Naive thymus-derived CD4-positive, alpha-beta T cell (primary cell): ENCODE data around the gene IGFBP4. TPM values are rescaled to one million over a fixed set of nuclear protein-coding genes. Genes with fewer than 3 reads are reported as not detected.
A peak's percentile ranks its signal among the peaks of the same experiment; 100 is the strongest.

ENCODE experiments used
- ATAC-seq: fragments of 150-1000 bp; cut with Tn5 transposase; 2 replicates; pipeline ENCODE4 v1.10.0; 2021; ENCODE audit warnings: mild to moderate bottlenecking, moderate library complexity
- CTCF ChIA-PET: fragments of 350-600 bp; sonication (Branson Sonifier 250); formaldehyde crosslinking; loops from one replicate; lab custom pipeline; 2021; ENCODE audit warnings: antibody characterized with exemption; lab: Charles Lee
- POLR2A ChIA-PET: fragments of 350-600 bp; sonication (Branson Sonifier 250); formaldehyde crosslinking; loops from one replicate; lab custom pipeline; 2021; ENCODE audit warnings: antibody characterized with exemption, inconsistent platforms; lab: Charles Lee
- DNase-seq, 9 donors: peaks; one replicate each; pipeline versions ENCODE4 v3.0.0 to v3.0.0-alpha.2; 2020 to 2022; ENCODE audit warnings: mixed read lengths in 1 of 9
- H3K27ac ChIP-seq: one replicate; pipeline ENCODE4 v1.7.0; 2013; ENCODE audit warnings: mild to moderate bottlenecking, low read depth, low read length, moderate library complexity
- H3K27me3 ChIP-seq, 2 donors: one replicate each; pipeline ENCODE4 v1.7.0; 2013; ENCODE audit warnings: low read length in 2 of 2, mild to moderate bottlenecking in 2 of 2, moderate library complexity in 2 of 2; ENCODE audit not compliant: control insufficient read depth in 2 of 2, insufficient read depth in 2 of 2
- H3K36me3 ChIP-seq, 3 experiments: 1 replicate in 2 of 3; 2 replicates in 1 of 3; pipeline ENCODE4 v1.7.0; 2013; ENCODE audit warnings: low read length in 3 of 3, mild to moderate bottlenecking in 3 of 3, moderate library complexity in 1 of 3; ENCODE audit not compliant: insufficient read depth in 3 of 3, control insufficient read depth in 2 of 3
- H3K4me1 ChIP-seq, 2 donors: one replicate each; pipeline ENCODE4 v1.7.0; 2013; ENCODE audit warnings: low read length in 2 of 2, mild to moderate bottlenecking in 2 of 2, moderate library complexity in 1 of 2; ENCODE audit not compliant: control insufficient read depth in 2 of 2, insufficient read depth in 2 of 2
- H3K4me3 ChIP-seq: 2 replicates; pipeline ENCODE4 v1.7.0; 2013; ENCODE audit warnings: mild to moderate bottlenecking, low read length
- H3K9me3 ChIP-seq, 3 experiments: 1 replicate in 2 of 3; 2 replicates in 1 of 3; pipeline ENCODE4 v1.7.0; 2013; ENCODE audit warnings: low read length in 3 of 3; ENCODE audit not compliant: control insufficient read depth in 2 of 3
- H3K27ac Mint-ChIP-seq, 9 donors: one replicate each; pipeline ENCODE4 v1.8.0; 2020 to 2022; ENCODE audit warnings: mixed read lengths in 9 of 9, mild to moderate bottlenecking in 8 of 9, moderate library complexity in 5 of 9, inconsistent platforms in 2 of 9
- H3K27me3 Mint-ChIP-seq, 5 donors: one replicate each; pipeline ENCODE4 v1.8.0; 2021 to 2022; ENCODE audit warnings: mixed read lengths in 5 of 5, mild to moderate bottlenecking in 1 of 5
- H3K36me3 Mint-ChIP-seq, 5 donors: one replicate each; pipeline ENCODE4 v1.8.0; 2020 to 2022; ENCODE audit warnings: mixed read lengths in 5 of 5, mild to moderate bottlenecking in 3 of 5, inconsistent platforms in 1 of 5
- H3K4me1 Mint-ChIP-seq, 7 donors: one replicate each; pipeline ENCODE4 v1.8.0; 2020 to 2022; ENCODE audit warnings: mixed read lengths in 7 of 7, mild to moderate bottlenecking in 3 of 7, inconsistent platforms in 1 of 7
- H3K4me3 Mint-ChIP-seq, 10 donors: one replicate each; pipeline ENCODE4 v1.8.0; 2020 to 2022; ENCODE audit warnings: mild to moderate bottlenecking in 10 of 10, mixed read lengths in 10 of 10, moderate library complexity in 6 of 10, inconsistent platforms in 2 of 10
- H3K9me3 Mint-ChIP-seq, 11 donors: one replicate each; pipeline ENCODE4 v1.8.0; 2020 to 2022; ENCODE audit warnings: mixed read lengths in 11 of 11, mild to moderate bottlenecking in 4 of 11, inconsistent platforms in 1 of 11, moderate library complexity in 1 of 11
- intact Hi-C, 2 donors: fragments of 100-400 bp; cut with micrococcal nuclease; formaldehyde crosslinking; loops; one replicate each; pipeline ENCODE4 v1.15.1; 2023
- polyA plus RNA-seq, 2 donors: library from polyadenylated mRNA; unstranded; fragments of 300-500 nt; fragmentation: Illumina TruSeq; gene quantifications; one replicate each; pipeline ENCODE4 v1.2.3, GENCODE V29; 2021
- total RNA-seq, 6 experiments: library from RNA in 5 of 6; stranded (reverse) in 5 of 6; gene quantifications; 1 replicate in 5 of 6; 2 replicates in 1 of 6; pipeline ENCODE4 v1.2.3 and lab custom pipeline; 2021 to 2026

The IGFBP4 gene
- total and polyA plus RNA-seq, 7 experiments from 2014 or later: 0.45 to 116 (median 1.8) TPM

- no peak overlapping the region for H3K4me3 Mint-ChIP-seq
- POLR2A ChIA-PET: no interaction called here
Measured at GRCh38 chr17:40464392-40464855, 21.2 kb downstream of the IGFBP4 start.

GRCh38 chr17:40466298-40466971 is 23.2 kb downstream of the IGFBP4 start:
- no peak overlapping the region for H3K4me3 Mint-ChIP-seq
- no peaks in the 10 kb centered on the region for H3K9me3 Mint-ChIP-seq
- peak overlapping the region in 2 of 9 donors; percentile 18 to 51 for H3K27ac Mint-ChIP-seq
- Histone ChIP-seq H3K27me3 (no peaks in the 10 kb centered on the region), H3K9me3 (no peaks in the 10 kb centered on the region), H3K36me3 (no peaks in the 10 kb centered on the region), H3K4me3 (no peak overlapping the region), H3K4me1 (no peaks in the 10 kb centered on the region), H3K27ac (no peak overlapping the region)
- no peak for ATAC-seq
- peaks cover 0 to 2% (median 0%) of the 10 kb centered on the region in 5 donors for H3K36me3 Mint-ChIP-seq
- ChIA-PET POLR2A (no interaction called here), CTCF (no interaction called here)
- DNase-seq: no peak
- peaks cover 0 to 3% (median 0%) of the 10 kb centered on the region in 7 donors for H3K4me1 Mint-ChIP-seq
- intact Hi-C loops: no loop called here
- peaks cover 0 to 11% (median 0%) of the 10 kb centered on the region in 5 donors for H3K27me3 Mint-ChIP-seq

More at GRCh38 chr17:40464392-40464855, 21.2 kb downstream of the IGFBP4 start:
- H3K27me3 ChIP-seq: no peaks in the 10 kb centered on the region
- intact Hi-C loops: no loop called here
- DNase-seq: peak in 1 of 9 donors; percentile 5
- Mint-ChIP-seq H3K27me3 (peaks cover 0 to 6% (median 0%) of the 10 kb centered on the region in 5 donors), H3K36me3 (no peaks in the 10 kb centered on the region), H3K9me3 (no peaks in the 10 kb centered on the region), H3K27ac (peak overlapping the region in 4 of 9 donors; percentile 36 to 75 (median 45)), H3K4me1 (peaks cover 0 to 3% (median 0%) of the 10 kb centered on the region in 7 donors)
- no peaks in the 10 kb centered on the region for H3K4me1 ChIP-seq
- no peak overlapping the region for H3K4me3 ChIP-seq
- no peaks in the 10 kb centered on the region for H3K9me3 ChIP-seq
- no peaks in the 10 kb centered on the region for H3K36me3 ChIP-seq
- CTCF ChIA-PET: no interaction called here
- ATAC-seq: no peak
- no peak overlapping the region for H3K27ac ChIP-seq

DNA sequence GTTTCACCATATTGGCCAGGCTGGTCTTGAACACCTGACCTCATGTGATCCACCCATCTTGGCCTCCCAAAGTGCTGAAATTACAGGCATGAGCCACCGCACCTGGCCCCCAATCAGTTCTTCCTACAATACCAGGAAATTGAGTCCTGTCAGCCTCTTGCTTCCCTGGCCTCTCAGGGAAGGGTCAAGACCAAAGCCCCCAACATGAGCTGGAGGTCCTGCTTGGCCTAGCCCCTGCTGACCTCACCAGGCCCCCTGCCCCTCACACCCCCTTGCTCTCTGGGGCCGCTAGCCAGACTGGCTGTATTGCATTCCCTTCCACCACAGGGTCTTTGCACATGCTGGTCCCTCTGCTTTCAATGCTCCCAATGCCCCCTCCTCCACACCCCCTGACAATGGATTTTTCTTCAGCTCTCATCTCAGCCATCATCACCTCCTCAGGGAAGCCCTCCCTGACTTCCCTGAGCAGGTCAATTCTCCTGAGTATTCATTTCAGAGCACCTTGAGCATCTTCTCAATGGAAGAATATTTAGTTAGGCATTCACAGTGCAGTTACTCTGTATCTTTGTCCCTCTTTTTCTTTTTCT is 24.1 kb downstream of the IGFBP4 start:
- no peak overlapping the region for H3K27ac Mint-ChIP-seq
- intact Hi-C loops: no loop called here
- POLR2A ChIA-PET: no interaction called here

DNA sequence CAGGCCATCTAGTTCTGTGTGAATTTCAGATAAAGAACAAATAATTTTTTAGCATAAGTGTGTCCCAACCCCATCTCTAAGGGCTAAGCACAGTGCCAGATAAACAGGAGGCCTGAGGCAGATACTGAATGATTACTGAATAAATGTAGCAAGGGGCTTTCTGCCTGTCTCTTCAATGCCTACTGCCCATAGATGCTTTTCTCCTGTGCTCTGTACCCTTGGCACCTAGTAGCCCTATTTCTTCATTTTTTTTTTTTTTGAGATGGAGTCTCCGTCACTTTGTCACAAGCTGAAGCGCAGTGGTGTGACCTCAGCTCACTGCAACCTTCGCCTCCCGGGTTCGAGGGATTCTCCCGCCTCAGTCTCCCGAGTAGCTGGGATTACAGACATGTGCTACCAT is 25.3 kb downstream of the IGFBP4 start:
- H3K27me3 Mint-ChIP-seq: peaks cover 0 to 11% (median 0%) of the 10 kb centered on the region in 5 donors
- peaks cover 0 to 11% (median 0%) of the 10 kb centered on the region in 5 donors for H3K36me3 Mint-ChIP-seq
- H3K9me3 Mint-ChIP-seq: peaks cover 0 to 2% (median 0%) of the 10 kb centered on the region in 11 donors
- Histone ChIP-seq H3K27ac (no peak overlapping the region), H3K4me3 (no peak overlapping the region), H3K36me3 (no peaks in the 10 kb centered on the region), H3K9me3 (no peaks in the 10 kb centered on the region), H3K27me3 (no peaks in the 10 kb centered on the region), H3K4me1 (no peaks in the 10 kb centered on the region)
- no peak overlapping the region for H3K4me3 Mint-ChIP-seq
- H3K4me1 Mint-ChIP-seq: peaks cover 0 to 17% (median 0%) of the 10 kb centered on the region in 7 donors
- ATAC-seq: no peak
- no peak overlapping the region for H3K27ac Mint-ChIP-seq
- no peak for DNase-seq
- intact Hi-C loops: no loop called here
- ChIA-PET CTCF (no interaction called here), POLR2A (interaction anchor here (0.6 to 1.1 kb wide), 4 partner anchors 11 to 313 kb away, joined by 3 to 6 read pairs (median 4); no protein-coding TSS in a partner anchor)

More for the DNA sequence above, 24.1 kb downstream of the IGFBP4 start:
- ATAC-seq: no peak
- DNase-seq: no peak
- Histone ChIP-seq H3K36me3 (no peaks in the 10 kb centered on the region), H3K27ac (no peak overlapping the region), H3K27me3 (no peaks in the 10 kb centered on the region), H3K4me3 (no peak overlapping the region), H3K4me1 (no peaks in the 10 kb centered on the region), H3K9me3 (no peaks in the 10 kb centered on the region)
- Mint-ChIP-seq H3K36me3 (peaks cover 0 to 5% (median 0%) of the 10 kb centered on the region in 5 donors), H3K9me3 (peaks cover 0 to 2% (median 0%) of the 10 kb centered on the region in 11 donors), H3K4me1 (peaks cover 0 to 6% (median 0%) of the 10 kb centered on the region in 7 donors), H3K27me3 (peaks cover 0 to 11% (median 0%) of the 10 kb centered on the region in 5 donors), H3K4me3 (no peak overlapping the region)
- CTCF ChIA-PET: no interaction called here

DNA sequence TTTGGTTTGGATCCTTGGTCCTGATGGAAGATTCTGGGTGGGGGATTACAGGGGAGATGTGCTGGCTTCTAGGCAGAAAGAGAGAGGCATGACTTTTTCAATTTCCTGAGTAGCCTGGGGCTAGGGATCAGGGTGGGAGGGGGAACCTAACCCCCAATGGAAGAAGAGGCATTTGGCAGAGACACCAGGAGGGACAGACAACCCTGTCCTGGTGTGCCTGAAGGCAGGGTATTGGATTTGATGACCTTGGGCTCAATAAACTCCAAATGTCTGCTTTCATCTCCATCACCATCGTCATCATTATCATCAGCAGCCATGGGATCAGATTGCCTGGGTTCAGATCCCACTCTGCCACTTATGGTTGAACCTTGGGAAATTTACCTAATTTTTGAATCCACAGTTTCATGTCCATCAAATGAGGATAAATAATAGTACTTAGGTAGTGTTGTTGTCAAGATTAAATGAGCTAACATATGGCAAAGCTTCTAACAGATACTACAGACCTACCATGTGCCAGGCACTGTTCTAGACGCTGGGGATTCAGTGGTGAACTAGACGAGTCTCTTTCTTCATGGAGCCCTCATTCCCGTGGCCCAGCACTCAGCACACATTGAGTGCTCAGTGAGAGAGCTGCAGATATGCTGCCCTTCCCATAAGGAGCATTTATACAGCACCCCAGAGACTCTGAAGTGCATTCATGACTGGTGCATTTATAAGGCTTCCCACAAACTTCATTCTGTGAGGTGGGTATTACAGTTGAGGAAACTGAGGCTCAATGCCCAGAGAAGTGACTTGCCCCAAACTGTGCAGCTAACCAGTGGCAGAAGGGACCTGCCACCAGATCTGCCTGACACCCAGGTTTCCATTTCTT is 26.8 kb downstream of the IGFBP4 start:
- Mint-ChIP-seq H3K27me3 (peaks cover 0 to 11% (median 0%) of the 10 kb centered on the region in 5 donors), H3K9me3 (peaks cover 0 to 2% (median 0%) of the 10 kb centered on the region in 11 donors), H3K27ac (peak overlapping the region in 1 of 9 donors; percentile 23), H3K4me3 (no peak overlapping the region), H3K36me3 (peaks cover 0 to 11% (median 0%) of the 10 kb centered on the region in 5 donors), H3K4me1 (peaks cover 0 to 17% (median 0%) of the 10 kb centered on the region in 7 donors)
- ChIA-PET CTCF (no interaction called here), POLR2A (interaction anchor here (0.6 kb wide), 1 partner anchor 53 kb away, joined by 3 read pairs; no protein-coding TSS in a partner anchor)
- intact Hi-C loops: no loop called here
- no peaks in the 10 kb centered on the region for H3K9me3 ChIP-seq
- no peak overlapping the region for H3K4me3 ChIP-seq
- H3K36me3 ChIP-seq: no peaks in the 10 kb centered on the region
- no peak for ATAC-seq
- DNase-seq: peak in 1 of 9 donors; percentile 1
- H3K27me3 ChIP-seq: no peaks in the 10 kb centered on the region
- H3K27ac ChIP-seq: no peak overlapping the region
- no peaks in the 10 kb centered on the region for H3K4me1 ChIP-seq
